ENCODE data around the gene TMEM247.

- TF ChIP-seq CTCF (IDR thresholded peaks at IDR 0.05; ENCODE audit: borderline replicate concordance, extremely low read depth, low read length, poor library complexity, severe bottlenecking) = no peak
- TF ChIP-seq EZH2 (IDR thresholded peaks at IDR 0.05; ENCODE audit: borderline replicate concordance, low read depth, low read length, severe bottlenecking) = no peak
These were observed 19.0 kb upstream of the TMEM247 start for GRCh38 chr2:46460241-46460921.
